OCI-LY3 (cell line): ENCODE data around the gene MYLK.
"Not testable (repeated sequence)": the region's sequence is repeated elsewhere in the genome, so short reads cannot be mapped to it uniquely, and the experiment has no call there.

ENCODE experiments used
- H2AFZ ChIP-seq: fragments of 200-600, 300-600 bp; shearing (Covaris generic); 2 replicates; pipeline ENCODE4 v1.6.0; 2014; ENCODE audit warnings: antibody characterized with exemption, low read depth, low read length
- H3K27ac ChIP-seq: fragments of 200-600, 300-600 bp; sonication (generic); 2 replicates; pipeline ENCODE4 v1.5.1; 2014; ENCODE audit warnings: mild to moderate bottlenecking, low read length, moderate library complexity, mixed read lengths
- H3K27me3 ChIP-seq: fragments of 200-600, 300-600 bp; sonication (generic); 2 replicates; pipeline ENCODE4 v1.6.1; 2014; ENCODE audit warnings: low read depth, low read length, mixed read lengths
- H3K36me3 ChIP-seq: fragments of 200-600, 300-600 bp; sonication (generic); replicated peaks from 2 replicates; pipeline ENCODE3; 2014; ENCODE audit warnings: low read depth, low read length, mixed read lengths
- H3K4me1 ChIP-seq: fragments of 300-600, 200-600 bp; sonication (generic); 2 replicates; pipeline ENCODE4 v1.6.1; 2014; ENCODE audit warnings: low read length, mixed read lengths
- H3K4me2 ChIP-seq: fragments of 200-600, 300-600 bp; sonication (generic); 2 replicates; pipeline ENCODE4 v1.6.1; 2014; ENCODE audit warnings: low read length, mixed read lengths
- H3K4me3 ChIP-seq: fragments of 300-600, 200-600 bp; sonication (generic); 2 replicates; pipeline ENCODE4 v1.5.1; 2014; ENCODE audit warnings: antibody characterized with exemption, mild to moderate bottlenecking, low read length, moderate library complexity
- H3K79me2 ChIP-seq: fragments of 300-600, 200-600 bp; shearing (Covaris generic); 2 replicates; pipeline ENCODE4 v1.6.1; 2014; ENCODE audit warnings: mild to moderate bottlenecking, low read length, mixed read lengths
- H3K9ac ChIP-seq: fragments of 300-600, 200-600 bp; shearing (Covaris generic); 2 replicates; pipeline ENCODE4 v1.6.0; 2014; ENCODE audit warnings: mild to moderate bottlenecking, low read length, moderate library complexity
- H3K9me3 ChIP-seq: fragments of 200-600, 300-600 bp; shearing (Covaris generic); 2 replicates; pipeline ENCODE4 v1.6.1; 2014; ENCODE audit warnings: low read length, mixed read lengths; ENCODE audit not compliant: insufficient read depth
- H4K20me1 ChIP-seq: fragments of 200-600, 300-600 bp; sonication (generic); 2 replicates; pipeline ENCODE4 v1.6.1; 2016; ENCODE audit warnings: low read length, mixed read lengths; ENCODE audit not compliant: insufficient read depth
- EZH2phosphoT487 ChIP-seq: fragments of 200-600 bp; shearing (Covaris generic); IDR thresholded peaks from 2 replicates; pipeline ENCODE4 v1.6.1; 2018; ENCODE audit warnings: antibody characterized with exemption, mixed run types, low read depth
- TF ChIP-seq, protein P1 (sequence below): fragments of 200-600, 300-600 bp; sonication (generic); IDR thresholded peaks from 2 replicates; pipeline ENCODE4 v1.5.1; 2014; ENCODE audit warnings: antibody characterized with exemption, low read length, low read depth

The MYLK gene

DNA sequence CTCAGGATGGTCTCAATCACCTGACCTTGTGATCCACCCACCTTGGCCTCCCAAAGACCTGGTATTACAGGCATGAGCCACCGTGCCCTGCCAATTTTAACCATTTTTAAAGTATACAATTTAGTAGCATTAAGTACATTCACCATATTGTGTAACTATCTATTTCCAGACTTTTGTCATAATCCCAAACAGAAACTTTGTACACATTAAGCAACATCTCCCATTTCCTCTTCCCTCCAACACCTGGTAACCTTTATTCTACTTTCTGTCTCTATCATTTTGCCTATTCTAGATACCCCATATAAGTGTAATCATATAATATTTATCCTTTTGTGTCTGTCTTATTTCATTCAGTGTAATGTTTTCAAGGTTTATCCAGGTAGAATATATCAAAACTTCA, 8.9 kb upstream of the MYLK start:
- H3K4me1 ChIP-seq = no peaks in the 10 kb centered on the region
- no peak overlapping the region for H3K4me3 ChIP-seq
- TF ChIP-seq, protein P1, sequence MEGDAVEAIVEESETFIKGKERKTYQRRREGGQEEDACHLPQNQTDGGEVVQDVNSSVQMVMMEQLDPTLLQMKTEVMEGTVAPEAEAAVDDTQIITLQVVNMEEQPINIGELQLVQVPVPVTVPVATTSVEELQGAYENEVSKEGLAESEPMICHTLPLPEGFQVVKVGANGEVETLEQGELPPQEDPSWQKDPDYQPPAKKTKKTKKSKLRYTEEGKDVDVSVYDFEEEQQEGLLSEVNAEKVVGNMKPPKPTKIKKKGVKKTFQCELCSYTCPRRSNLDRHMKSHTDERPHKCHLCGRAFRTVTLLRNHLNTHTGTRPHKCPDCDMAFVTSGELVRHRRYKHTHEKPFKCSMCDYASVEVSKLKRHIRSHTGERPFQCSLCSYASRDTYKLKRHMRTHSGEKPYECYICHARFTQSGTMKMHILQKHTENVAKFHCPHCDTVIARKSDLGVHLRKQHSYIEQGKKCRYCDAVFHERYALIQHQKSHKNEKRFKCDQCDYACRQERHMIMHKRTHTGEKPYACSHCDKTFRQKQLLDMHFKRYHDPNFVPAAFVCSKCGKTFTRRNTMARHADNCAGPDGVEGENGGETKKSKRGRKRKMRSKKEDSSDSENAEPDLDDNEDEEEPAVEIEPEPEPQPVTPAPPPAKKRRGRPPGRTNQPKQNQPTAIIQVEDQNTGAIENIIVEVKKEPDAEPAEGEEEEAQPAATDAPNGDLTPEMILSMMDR = no peak
- no peak for TF ChIP-seq EZH2phosphoT487
- H3K9ac ChIP-seq = no peak overlapping the region
- no peaks in the 10 kb centered on the region for H3K79me2 ChIP-seq
- H2AFZ ChIP-seq = no peak overlapping the region
- H3K36me3 ChIP-seq = no peaks in the 10 kb centered on the region
- no peak overlapping the region for H3K4me2 ChIP-seq
- H3K27ac ChIP-seq = no peak overlapping the region
- peaks cover 4% of the 10 kb centered on the region; the same call in 1 of the 2 replicates for H3K9me3 ChIP-seq
- H3K27me3 ChIP-seq = no peaks in the 10 kb centered on the region
- no peaks in the 10 kb centered on the region for H4K20me1 ChIP-seq

DNA sequence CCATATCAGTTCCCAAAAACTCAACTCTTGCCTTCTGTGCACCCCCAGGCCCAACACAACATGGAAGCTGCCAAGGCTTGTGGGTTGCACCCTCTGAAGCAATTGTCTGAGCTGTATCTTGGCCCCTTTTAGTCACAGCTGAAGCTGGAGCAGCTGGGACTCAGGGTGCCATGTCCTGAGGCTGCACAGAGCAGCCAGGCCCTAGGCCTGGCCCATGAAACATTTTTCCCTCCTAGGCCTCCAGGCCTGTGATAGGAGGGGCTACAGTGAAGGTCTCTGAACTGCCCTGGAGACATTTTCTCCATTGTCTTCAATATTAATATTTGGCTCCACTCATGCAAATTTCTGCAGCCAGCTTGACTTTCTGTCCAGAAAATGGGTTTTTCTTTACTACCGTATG, 8.1 kb upstream of the MYLK start:
- Histone ChIP-seq H3K4me1 (no peaks in the 10 kb centered on the region), H3K9ac (no peak overlapping the region), H2AFZ (no peak overlapping the region), H3K4me3 (no peak overlapping the region), H3K36me3 (no peaks in the 10 kb centered on the region), H3K79me2 (no peaks in the 10 kb centered on the region), H4K20me1 (no peaks in the 10 kb centered on the region), H3K27me3 (no peaks in the 10 kb centered on the region), H3K27ac (no peak overlapping the region), H3K9me3 (peaks cover 4% of the 10 kb centered on the region; the same call in 1 of the 2 replicates), H3K4me2 (no peak overlapping the region)
- TF ChIP-seq, protein P1 = no peak
- TF ChIP-seq EZH2phosphoT487 = no peak

DNA sequence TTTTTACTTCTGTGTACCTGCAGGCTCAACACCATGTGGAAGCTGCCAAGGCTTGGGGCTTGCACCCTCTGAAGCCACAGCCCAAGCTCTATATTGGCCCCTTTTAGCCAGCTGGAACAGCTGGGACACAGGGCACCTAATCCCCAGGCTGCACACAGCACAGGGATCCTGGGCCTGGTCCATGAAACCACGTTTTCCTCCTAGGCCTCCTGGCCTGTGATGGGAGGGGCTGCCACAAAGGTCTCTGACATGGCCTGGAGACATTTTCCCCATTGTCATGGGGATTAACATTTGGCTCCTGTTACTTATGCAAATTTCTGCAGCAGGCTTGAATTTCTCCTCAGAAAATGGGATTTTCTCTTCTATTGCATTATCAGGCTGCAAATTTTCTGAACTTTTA, 6.9 kb upstream of the MYLK start:
- not testable (repeated sequence) for H3K4me1 ChIP-seq, H3K27me3 ChIP-seq, H3K4me2 ChIP-seq, H4K20me1 ChIP-seq, H3K36me3 ChIP-seq, H3K9me3 ChIP-seq, H3K27ac ChIP-seq, H3K9ac ChIP-seq, H3K4me3 ChIP-seq, H2AFZ ChIP-seq, H3K79me2 ChIP-seq

DNA sequence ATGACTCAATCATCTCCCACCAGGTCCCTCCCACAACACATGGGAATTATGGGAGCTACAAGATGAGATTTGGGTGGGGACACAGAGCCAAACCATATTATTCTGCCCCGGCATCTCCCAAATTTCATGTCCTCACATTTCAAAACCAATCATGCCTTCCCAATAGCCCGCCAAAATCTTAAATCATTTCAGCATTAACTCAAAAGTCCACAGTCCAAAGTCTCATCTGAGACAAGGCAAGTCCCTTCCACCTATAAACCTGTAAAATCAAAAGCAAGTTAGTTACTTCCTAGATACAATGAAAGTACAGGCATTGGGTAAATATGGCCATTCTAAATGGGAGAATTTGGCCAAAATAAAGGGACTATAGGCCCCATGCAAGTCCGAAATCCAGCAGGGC, 6.0 kb upstream of the MYLK start:
- H3K27me3 ChIP-seq, H3K4me1 ChIP-seq, H3K79me2 ChIP-seq, H2AFZ ChIP-seq, H3K9ac ChIP-seq, H4K20me1 ChIP-seq, H3K36me3 ChIP-seq, H3K4me2 ChIP-seq, H3K9me3 ChIP-seq, H3K27ac ChIP-seq, H3K4me3 ChIP-seq: not testable (repeated sequence)

DNA sequence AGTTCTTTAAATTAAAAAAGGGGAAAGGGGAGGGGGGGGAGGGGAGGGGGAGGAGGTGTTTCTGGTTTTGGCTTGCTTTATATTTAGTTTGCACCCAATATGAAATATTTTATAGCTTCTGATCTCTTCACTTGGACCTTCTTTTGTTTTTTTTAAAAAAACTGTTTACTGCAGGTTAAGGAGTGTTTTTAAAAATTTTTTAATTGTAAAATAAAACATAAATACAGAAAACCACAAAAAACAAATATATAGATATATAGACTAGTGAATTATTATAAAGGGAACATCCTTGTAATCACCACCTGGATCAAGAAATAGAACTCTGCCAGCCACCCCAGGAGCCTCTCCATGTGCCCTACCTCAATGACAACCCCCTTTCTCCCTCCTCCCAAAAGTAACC, 861 bp upstream of the MYLK start:
- no peak overlapping the region for H3K4me3 ChIP-seq
- no peaks in the 10 kb centered on the region for H3K27me3 ChIP-seq
- no peak overlapping the region for H3K4me2 ChIP-seq
- no peaks in the 10 kb centered on the region for H3K79me2 ChIP-seq
- H3K4me1 ChIP-seq = no peaks in the 10 kb centered on the region
- H2AFZ ChIP-seq = no peak overlapping the region
- no peaks in the 10 kb centered on the region for H4K20me1 ChIP-seq
- H3K9ac ChIP-seq = no peak overlapping the region
- H3K27ac ChIP-seq = no peak overlapping the region
- no peaks in the 10 kb centered on the region for H3K36me3 ChIP-seq
- TF ChIP-seq, protein P1 = no peak
- TF ChIP-seq EZH2phosphoT487 = no peak
- H3K9me3 ChIP-seq = no peaks in the 10 kb centered on the region
